ENCODE data around the gene CACNA1S. TPM values are rescaled to one million over a fixed set of nuclear protein-coding genes. Genes with fewer than 3 reads are reported as not detected.

Gene CACNA1S
- total and polyA plus RNA-seq, 2 of the 4 experiments (the other 2 are of a cell fraction): not detected

DNA sequence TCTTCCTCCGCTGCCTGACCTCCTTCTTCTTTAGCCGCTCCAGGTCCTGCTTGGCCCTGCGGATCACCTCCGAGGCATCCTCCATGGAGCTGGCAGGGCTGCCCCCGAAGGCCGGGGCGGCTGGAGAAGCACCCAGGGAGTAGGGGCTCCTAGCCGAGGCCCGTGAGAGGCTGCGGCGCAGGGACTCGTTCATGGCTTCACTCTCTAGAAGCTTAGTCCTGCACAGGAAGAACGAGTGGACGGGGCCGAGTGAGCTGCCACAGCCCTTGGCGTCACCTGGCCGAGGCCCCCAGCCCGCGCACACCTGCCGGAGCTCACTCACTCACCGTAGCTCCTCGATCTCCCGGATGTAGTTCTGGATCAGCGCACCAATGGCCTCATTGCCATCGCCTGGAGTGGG lies 111.8 kb downstream of the CACNA1S start:
- Histone ChIP-seq H3K56ac (ENCODE audit: extremely low read depth, insufficient read depth, low read length) (no peak overlapping the region), H3K9me3 (ENCODE audit: control insufficient read depth, insufficient read depth, low read length) (no peaks in the 10 kb centered on the region), H4K91ac (ENCODE audit: insufficient read depth, low read depth, low read length) (no peak overlapping the region), H4K20me1 (ENCODE audit: insufficient read depth, low read length) (no peaks in the 10 kb centered on the region), H3K23ac (ENCODE audit: low read depth, low read length) (no peak overlapping the region), H3K14ac (replicated peaks; ENCODE audit: low read depth, low read length) (no peak overlapping the region), H4K8ac (ENCODE audit: low read depth in 2 of 2, low read length in 2 of 2) (no peak overlapping the region), H3K4ac (ENCODE audit: low read depth, low read length) (no peak overlapping the region), H3K27ac (ENCODE audit: insufficient read depth, low read length) (no peak overlapping the region), H4K5ac (ENCODE audit: low read depth, low read length) (no peak overlapping the region), H2BK120ac (ENCODE audit: low read depth, low read length) (no peak overlapping the region), H3K4me3 (ENCODE audit: insufficient read depth, low read depth, low read length) (no peak overlapping the region), H2BK20ac (ENCODE audit: low read depth, low read length) (no peak overlapping the region), H2AK9ac (replicated peaks; ENCODE audit: low read depth, low read length, poor library complexity) (no peak overlapping the region), H2AK5ac (ENCODE audit: low read depth, low read length) (no peak overlapping the region), H3K36me3 (ENCODE audit: control insufficient read depth, insufficient read depth, low read length) (no peaks in the 10 kb centered on the region; the same call in 1 of the 2 replicates), H3K79me1 (ENCODE audit: low read depth in 1 of 2, low read length in 2 of 2) (no peaks in the 10 kb centered on the region), H3K4me1 (ENCODE audit: control insufficient read depth, insufficient read depth, low read length) (no peaks in the 10 kb centered on the region), H3K18ac (ENCODE audit: low read depth, low read length) (no peak overlapping the region), H3K9me1 (ENCODE audit: insufficient read depth, low read length) (no peaks in the 10 kb centered on the region), H2BK15ac (ENCODE audit: low read depth, low read length) (no peak overlapping the region), H3K27me3 (ENCODE audit: control insufficient read depth, insufficient read depth, low read length) (peaks cover 8% of the 10 kb centered on the region; the same call in 1 of the 2 replicates), H2AFZ (replicated peaks; ENCODE audit: low read length, poor library complexity) (no peak overlapping the region), H3K4me2 (ENCODE audit: low read depth, low read length) (no peak overlapping the region), H2BK5ac (ENCODE audit: low read depth, low read length, poor library complexity, severe bottlenecking) (no peak overlapping the region), H3K9ac (ENCODE audit: low read depth, low read length) (no peak overlapping the region)
- POLR2A ChIA-PET (ENCODE audit: unreplicated experiment): no interaction called here
- in situ Hi-C loops (cut with MboI; ENCODE audit: low sequenced_read_pairs): no loop called here
- dilution Hi-C loops (cut with HindIII; ENCODE audit: low sequenced_read_pairs, unreplicated experiment): no loop called here
- CTCF ChIA-PET: no interaction called here
- no peak for DNase-seq
- no TSS peak for BruUV-seq (replicated peaks)
- ATAC-seq (ENCODE audit: low read depth): no peak
- intact Hi-C loops (cut with micrococcal nuclease): no loop called here
- WGBS, 2 experiments (ENCODE audit: extremely low coverage in 2 of 2, insufficient read length in 1 of 2): 89% methylated on average over 14 of the region's 25 CpGs; no CpG with 5 or more reads in 1 of the 2 experiments
- TF ChIP-seq RFX5 (IDR thresholded peaks at IDR 0.05; ENCODE audit: low read depth, low read length): no peak

Data from IMR-90 (cell line).